WERI-Rb-1 (cell line): ENCODE measurements around the gene ERF.

Source experiments
- DNase-seq: peaks from one replicate; pipeline ENCODE4 v3.0.0-alpha.2; 2020
- H3K27ac ChIP-seq: fragments of 250-450 bp; sonication (Bioruptor Pico); 2 replicates; pipeline ENCODE4 v1.5.1; 2020; ENCODE audit warnings: mild to moderate bottlenecking, moderate library complexity
- H3K27me3 ChIP-seq: fragments of 250-450 bp; sonication (Bioruptor Pico); 2 replicates; pipeline ENCODE4 v1.5.1; 2021; ENCODE audit warnings: mild to moderate bottlenecking, low read depth, moderate library complexity; ENCODE audit not compliant: insufficient read depth, severe bottlenecking
- H3K36me3 ChIP-seq: fragments of 250-450 bp; sonication (Bioruptor Pico); 2 replicates; pipeline ENCODE4 v1.5.1; 2020; ENCODE audit warnings: mild to moderate bottlenecking, moderate library complexity
- H3K4me3 ChIP-seq: 2 replicates; pipeline ENCODE4 v1.5.1; 2011; ENCODE audit warnings: low read depth, mild to moderate bottlenecking, control low read depth, low read length
- H3K9me3 ChIP-seq: fragments of 250-450 bp; sonication (Bioruptor Pico); 2 replicates; pipeline ENCODE4 v1.5.1; 2021; ENCODE audit warnings: mild to moderate bottlenecking, moderate library complexity; ENCODE audit not compliant: severe bottlenecking
- TF ChIP-seq, protein P1 (sequence below): IDR thresholded peaks from 2 replicates; pipeline ENCODE4 v1.5.1; 2011; ENCODE audit warnings: low read depth, mild to moderate bottlenecking, control low read depth, inconsistent platforms, low read length

The ERF gene

DNA sequence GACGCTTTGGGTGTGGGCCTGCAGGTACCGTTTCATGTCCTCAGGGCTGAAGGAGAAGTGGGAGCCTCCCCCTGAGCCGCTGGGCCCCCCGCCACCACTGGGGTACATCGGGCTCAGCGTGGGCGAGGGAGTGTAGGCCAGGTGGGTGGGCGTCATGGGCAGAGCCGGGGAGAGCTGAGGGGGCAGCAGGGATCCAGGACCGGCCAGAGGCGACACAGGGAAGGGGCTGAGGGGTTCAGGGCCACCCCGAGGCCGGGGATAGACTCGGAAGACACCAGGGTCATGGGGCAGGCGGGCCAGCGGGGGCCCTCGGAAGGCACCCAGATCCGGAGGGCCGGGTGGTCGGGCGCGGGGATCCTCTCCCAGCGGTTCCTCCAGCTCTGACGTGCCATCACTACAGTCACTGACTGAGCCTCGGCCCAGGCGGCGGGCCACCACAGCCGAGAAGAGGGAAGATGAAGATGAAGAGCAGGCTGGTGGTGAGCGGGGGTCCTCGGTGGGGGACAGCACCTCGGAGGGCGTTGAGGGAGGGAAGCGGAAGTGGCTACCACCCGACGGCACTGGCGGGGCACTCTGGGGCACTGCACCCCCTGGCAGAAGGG is 5.7 kb downstream of the ERF start:
- Histone ChIP-seq H3K27ac (no peak overlapping the region), H3K36me3 (peaks cover 20% of the 10 kb centered on the region), H3K27me3 (no peaks in the 10 kb centered on the region), H3K4me3 (no peak overlapping the region), H3K9me3 (no peaks in the 10 kb centered on the region)
- DNase-seq: no peak
- TF ChIP-seq, protein P1, sequence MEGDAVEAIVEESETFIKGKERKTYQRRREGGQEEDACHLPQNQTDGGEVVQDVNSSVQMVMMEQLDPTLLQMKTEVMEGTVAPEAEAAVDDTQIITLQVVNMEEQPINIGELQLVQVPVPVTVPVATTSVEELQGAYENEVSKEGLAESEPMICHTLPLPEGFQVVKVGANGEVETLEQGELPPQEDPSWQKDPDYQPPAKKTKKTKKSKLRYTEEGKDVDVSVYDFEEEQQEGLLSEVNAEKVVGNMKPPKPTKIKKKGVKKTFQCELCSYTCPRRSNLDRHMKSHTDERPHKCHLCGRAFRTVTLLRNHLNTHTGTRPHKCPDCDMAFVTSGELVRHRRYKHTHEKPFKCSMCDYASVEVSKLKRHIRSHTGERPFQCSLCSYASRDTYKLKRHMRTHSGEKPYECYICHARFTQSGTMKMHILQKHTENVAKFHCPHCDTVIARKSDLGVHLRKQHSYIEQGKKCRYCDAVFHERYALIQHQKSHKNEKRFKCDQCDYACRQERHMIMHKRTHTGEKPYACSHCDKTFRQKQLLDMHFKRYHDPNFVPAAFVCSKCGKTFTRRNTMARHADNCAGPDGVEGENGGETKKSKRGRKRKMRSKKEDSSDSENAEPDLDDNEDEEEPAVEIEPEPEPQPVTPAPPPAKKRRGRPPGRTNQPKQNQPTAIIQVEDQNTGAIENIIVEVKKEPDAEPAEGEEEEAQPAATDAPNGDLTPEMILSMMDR: no peak

- TF ChIP-seq, protein P1: no peak
- Histone ChIP-seq H3K27me3 (no peaks in the 10 kb centered on the region), H3K27ac (no peak overlapping the region), H3K9me3 (no peaks in the 10 kb centered on the region), H3K36me3 (peaks cover 20% of the 10 kb centered on the region), H3K4me3 (no peak overlapping the region)
- no peak for DNase-seq
Observed at GRCh38 chr19:42248270-42249148, 6.4 kb downstream of the ERF start.

- Histone ChIP-seq H3K4me3 (no peak overlapping the region), H3K36me3 (peaks cover 20% of the 10 kb centered on the region), H3K9me3 (no peaks in the 10 kb centered on the region), H3K27ac (no peak overlapping the region), H3K27me3 (no peaks in the 10 kb centered on the region)
- DNase-seq: no peak
- TF ChIP-seq, protein P1: no peak
Observed at GRCh38 chr19:42247640-42248199, 7.2 kb downstream of the ERF start.

GRCh38 chr19:42246922-42247639 is 7.8 kb downstream of the ERF start:
- Histone ChIP-seq H3K27ac (peak overlapping the region; percentile 38; the same call in 1 of the 2 replicates), H3K36me3 (peaks cover 20% of the 10 kb centered on the region)
- TF ChIP-seq, protein P1: no peak

DNA sequence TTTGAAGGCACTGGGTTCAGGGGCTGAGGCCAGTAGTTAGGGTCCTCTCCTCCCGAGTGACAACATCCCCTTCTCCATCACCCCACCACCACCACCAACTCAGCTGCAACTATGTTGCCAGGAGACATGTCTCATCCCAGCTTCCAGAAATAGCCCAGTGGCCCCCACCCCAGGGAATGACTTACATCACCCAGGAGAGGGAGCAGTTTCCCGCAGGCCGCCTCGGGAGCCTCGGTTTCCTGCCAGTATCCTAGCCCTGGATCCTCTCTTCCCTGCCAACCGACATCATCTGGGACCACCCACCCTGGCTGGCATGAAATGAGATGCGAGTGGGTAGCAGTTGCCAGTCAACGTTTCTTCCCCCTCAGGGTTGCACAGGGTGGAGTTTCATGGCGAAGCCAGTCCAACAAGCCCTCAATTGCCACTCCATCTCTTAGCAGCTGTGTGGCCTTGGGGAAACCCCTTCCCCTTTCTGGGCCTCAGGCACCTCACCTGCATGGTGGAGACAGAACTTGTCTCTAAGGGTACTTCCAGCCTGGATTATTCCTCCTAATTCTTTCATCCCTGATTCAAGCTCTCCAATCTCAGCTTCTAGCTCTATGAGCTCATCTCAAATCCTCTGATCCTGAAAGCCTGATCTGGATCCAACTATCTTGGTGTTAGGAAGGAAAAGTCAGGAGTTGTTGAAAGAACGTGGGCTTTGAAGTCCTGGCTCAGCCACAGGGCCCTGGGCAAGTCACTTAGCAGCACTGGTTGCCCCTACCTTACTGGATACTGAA is 8.6 kb downstream of the ERF start:
- no peak overlapping the region for H3K4me3 ChIP-seq
- no peaks in the 10 kb centered on the region for H3K27me3 ChIP-seq
- TF ChIP-seq, protein P1: peak; percentile 50
- H3K36me3 ChIP-seq: peaks cover 20% of the 10 kb centered on the region
- no peaks in the 10 kb centered on the region for H3K9me3 ChIP-seq
- DNase-seq: peak; percentile 69
- peak overlapping the region; percentile 38; the same call in 1 of the 2 replicates for H3K27ac ChIP-seq

More at GRCh38 chr19:42246922-42247639, 7.8 kb downstream of the ERF start:
- Histone ChIP-seq H3K27me3 (no peaks in the 10 kb centered on the region), H3K4me3 (no peak overlapping the region), H3K9me3 (no peaks in the 10 kb centered on the region)
- no peak for DNase-seq
